HG02759 (cell line): ENCODE measurements around the gene RABL3.
"Not testable (repeated sequence)": the region's sequence is repeated elsewhere in the genome, so short reads cannot be mapped to it uniquely, and the experiment has no call there.

Experiments
- ATAC-seq: cut with Tn5 transposase; IDR thresholded peaks from one replicate; pipeline ENCODE4 v1.9.1; 2021; ENCODE audit warnings: mild to moderate bottlenecking, moderate library complexity; ENCODE audit not compliant: unreplicated experiment

RABL3 gene

DNA sequence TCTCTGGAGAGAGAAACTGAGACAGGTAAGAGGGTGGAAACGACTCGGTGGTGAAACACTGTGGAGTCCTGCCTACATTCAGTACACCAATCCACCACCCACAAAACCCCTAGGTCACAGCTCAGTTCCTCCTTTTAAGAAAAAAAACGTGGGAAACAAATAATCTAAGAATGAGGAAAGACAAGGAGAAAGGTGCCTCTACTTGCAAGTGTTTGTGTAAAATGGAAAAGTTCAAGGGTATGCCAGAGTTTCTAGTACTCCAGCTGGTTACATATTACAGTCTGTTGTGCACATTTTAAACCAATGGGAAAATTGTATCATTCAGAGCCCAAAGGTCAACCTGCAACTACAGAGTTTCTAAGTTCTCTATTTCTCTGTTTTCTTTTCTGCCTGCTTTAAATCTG is 92.5 kb downstream of the RABL3 start:
- no peak for ATAC-seq

DNA sequence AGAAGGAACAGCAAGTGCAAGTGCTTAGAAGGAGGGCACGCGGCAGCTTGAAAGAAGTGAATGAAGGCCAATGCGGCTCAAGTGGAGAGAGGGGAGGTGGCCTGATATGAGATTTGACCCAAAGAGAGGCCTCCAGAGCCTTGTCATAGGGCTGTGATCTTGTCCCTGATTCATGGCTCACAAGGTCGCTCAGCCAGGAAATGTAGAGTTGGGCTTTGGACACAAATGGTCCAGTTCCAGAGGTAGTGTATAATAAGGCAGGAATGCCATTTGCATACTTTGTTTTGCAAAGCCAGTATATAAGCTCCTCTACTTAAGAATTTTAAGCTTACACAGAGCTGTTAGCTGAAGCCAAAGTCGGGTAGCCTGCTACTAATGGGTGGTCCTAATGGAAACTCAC is 94.0 kb downstream of the RABL3 start:
- ATAC-seq: no peak

DNA sequence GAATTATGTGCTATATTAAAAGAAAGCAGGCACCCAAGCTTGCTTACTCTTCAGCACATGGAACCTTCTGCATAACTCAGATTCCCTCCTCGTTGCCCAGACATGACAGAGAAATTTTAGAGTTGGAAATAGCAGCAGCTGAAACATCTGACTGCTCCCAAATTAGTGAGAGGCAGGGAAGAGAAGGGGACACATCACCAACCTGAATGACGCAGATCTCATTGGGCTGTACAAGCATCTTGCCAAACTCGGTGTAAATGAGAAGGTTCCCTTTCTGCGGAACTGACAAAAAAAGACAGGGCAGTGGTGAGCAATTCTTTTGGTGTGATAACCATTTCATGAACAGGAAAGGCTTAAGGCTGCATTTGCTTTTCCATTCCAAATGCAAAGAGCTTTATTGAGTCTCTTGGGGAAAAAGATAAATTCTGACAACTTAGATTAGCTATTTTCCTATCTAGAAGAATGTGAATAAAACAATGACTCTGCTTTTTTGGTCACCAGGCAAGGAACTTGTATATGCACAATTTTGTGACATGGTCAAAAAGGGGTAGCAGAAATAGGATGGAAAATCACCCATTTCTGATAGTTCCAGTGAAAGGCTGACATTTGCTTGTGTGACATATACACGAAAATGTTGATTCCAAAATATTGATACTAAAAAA is 95.4 kb downstream of the RABL3 start:
- no peak for ATAC-seq

DNA sequence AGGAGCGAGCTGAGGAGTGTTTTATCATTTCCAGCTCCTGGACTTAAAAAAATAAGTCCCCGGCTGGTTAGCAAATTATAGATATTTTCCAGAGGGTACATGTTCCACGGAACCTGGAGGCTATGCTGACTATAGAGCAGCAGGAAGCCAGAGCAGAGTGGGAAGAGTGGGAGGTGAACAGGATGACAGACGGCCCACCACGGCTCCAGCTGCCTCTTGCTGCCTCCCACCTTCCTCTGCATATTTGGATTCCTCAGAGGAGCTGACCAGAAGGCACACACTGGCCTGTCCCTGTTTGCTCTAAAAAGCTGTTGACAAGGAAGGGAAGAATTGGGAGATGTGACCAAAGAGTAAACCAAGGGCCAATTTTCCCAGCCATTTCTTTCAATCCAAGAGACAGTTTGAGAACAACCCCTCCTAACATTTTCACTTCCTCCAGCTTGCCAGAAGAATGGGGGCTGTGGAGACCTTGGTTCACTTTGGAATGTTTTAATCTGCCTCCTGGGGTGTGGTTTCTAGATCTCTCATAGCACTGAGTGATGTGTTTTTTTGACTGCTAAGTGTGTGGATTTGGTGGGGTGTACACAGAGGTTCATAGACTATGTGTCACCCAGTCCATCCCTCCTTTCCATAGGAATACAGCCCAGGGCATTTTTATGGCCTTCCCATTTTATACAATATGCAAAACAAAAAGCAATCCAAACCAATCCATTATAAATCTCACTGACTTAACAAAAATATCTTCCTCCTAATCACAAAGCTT is 97.1 kb downstream of the RABL3 start:
- ATAC-seq: no peak

DNA sequence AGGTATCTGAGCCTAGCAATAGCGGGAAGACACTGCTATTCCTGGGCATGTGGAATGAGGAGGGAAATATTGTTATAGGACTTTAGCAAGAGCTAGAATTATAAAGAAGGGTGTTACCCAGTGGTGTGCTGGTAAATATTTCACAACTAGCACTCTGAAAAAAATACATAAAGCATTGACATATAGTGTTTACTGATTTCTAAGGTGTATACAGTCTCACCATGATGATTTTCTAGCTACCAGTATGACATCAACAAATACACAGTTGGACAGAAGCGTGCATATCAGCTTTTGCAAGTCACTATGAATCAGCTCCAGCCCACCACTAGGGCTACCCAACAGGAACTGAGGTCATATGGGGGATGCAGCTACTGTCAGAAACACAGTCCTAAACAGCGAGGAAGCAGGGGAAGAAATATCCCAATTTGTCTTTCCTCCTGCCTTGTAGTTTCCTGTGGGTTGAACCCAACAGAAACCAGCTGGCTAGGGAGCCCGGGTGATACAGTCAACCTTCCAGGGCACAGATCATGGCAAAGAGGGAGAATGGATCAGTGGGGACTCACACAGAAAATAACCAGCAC is 99.9 kb downstream of the RABL3 start:
- no peak for ATAC-seq

DNA sequence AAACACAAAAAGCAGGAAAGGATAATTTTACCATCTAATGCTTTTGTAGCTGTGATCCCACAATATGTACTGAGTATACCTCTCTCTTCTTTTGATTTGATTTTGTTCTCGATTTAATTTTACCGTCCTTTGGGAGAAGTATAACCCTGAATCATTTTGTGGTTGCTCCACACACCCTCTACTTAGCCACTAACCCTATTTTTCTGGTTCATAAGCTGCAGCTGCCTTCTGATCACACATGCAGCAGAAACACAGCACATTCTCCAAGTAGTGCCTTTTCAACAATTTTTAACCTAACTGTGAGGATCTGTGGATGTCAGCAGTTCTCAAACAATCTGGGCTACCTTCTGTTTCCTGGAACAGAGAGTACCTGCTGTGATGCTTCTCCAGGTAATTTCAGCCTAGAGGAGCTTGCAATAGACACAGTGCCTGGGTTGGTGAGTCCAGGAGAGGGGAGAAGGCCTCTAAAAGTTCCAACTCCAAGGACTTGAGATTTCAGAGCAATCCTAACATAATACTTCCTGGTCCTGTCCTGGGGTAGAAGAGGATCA is 100.5 kb downstream of the RABL3 start:
- no peak for ATAC-seq

DNA sequence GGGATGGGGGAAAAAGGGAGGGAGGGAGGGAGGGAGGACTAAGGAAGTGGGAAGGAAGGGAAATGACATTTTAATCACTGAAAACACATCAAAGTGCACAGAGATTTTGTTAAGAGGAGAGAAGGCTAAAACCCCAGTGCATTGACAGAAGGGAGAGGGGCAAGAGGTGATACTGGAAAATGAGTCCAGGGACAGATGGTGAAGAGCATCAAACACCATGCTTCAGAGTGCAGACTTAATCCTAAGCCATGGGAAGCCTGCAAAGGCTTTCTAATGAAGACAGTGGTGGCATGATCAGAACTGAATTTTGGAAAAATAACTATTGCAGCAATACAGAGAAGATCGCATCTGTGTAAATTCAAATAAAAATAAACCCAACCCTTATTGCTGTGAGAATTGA is 102.1 kb downstream of the RABL3 start:
- ATAC-seq: no peak

DNA sequence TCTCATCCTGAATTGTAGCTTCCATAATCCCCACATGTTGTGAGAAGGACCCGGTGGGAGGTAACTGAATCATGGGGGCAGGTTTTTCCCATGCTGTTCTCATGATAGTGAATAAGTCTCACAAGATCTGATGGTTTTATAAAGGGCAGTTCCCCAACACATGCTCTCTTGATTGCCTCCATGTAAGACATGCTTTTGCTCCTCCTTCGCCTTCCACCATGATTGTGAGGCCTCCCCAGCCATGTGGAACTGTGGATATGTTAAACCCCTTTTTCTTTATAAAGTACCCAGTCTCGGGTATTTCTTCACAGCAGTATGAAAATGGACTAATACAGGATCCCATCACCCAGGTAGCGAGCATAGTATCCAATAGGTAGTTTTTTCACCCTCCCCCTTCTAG is 103.5 kb downstream of the RABL3 start:
- not testable (repeated sequence) for ATAC-seq

DNA sequence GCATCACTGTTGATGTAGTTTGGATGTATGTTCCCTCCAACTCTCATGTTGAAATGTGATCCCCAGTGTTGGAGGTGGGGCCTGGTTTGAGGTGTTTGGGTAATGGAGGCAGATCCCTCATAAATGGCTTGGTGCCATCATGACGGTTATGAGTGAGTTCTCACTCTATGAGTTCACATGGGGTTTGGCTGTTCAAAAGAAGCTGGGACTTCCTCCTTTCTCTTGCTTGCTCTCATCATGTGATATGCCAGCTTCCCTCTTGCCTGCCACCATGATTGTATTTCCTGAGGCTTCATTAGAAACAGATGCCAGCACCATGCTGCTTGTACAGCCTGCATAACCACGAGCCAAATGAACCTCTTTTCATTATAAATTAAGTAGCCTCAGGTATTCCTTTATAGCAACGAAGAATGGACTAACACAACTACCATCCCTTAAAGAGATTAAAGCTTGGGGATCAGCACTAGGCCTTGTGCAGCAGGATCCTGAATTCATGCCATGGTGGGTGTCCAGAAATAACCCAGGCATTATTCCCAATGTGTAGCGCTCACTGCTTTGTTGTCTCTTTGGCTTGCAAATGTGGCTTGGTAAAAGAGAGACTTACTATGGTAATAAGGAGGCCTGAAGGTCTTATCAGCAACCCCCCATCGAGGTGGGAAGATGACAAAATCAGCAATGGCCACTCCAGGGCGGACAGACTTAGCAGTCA is 104.3 kb downstream of the RABL3 start:
- no peak for ATAC-seq

DNA sequence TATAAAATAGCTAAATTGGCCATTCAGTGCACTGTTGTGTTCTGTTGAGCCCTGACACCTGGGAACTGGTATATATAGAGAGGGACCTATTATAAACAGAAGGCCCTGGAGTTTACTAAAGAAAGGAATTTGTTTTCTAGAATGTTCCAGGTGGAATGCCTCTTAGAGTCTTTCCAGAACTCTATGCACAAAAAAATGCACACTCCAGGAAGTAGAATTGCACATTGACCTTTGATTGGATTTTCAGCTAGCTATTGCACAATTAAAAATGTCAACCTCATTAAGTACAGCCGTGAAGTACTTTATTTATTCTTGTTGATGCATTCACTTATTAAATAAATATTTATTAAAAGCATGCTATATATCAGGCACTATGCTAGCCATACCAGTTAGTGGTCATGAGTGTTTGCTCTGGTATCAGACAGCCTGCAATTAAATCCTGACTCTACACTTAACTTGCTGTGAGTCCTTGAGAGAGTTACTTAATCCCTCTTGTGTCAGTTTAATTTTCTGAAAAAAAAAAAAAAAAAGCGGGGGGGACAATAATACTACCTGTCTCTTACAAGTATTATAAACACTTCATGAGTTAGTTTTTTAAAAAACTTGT is 105.4 kb downstream of the RABL3 start:
- ATAC-seq: no peak
